PC-3 (cell line): ENCODE measurements around the gene CAMK1G. TPM values are rescaled to one million over a fixed set of nuclear protein-coding genes. Genes with fewer than 3 reads are reported as not detected.

Experiments
- ATAC-seq: fragments of 200-7000 bp; cut with Tn5 transposase; 2 replicates; pipeline ENCODE4 v1.9.1; 2020; ENCODE audit warnings: mild to moderate bottlenecking, moderate library complexity
- BruUV-seq: library from RNA; stranded (reverse); fragments of 400-500 nt; replicated peaks from 2 replicates; lab custom pipeline; 2021; lab: Mats Ljungman, UMichigan
- CTCF ChIA-PET: fragments of 300-600 bp; sonication (Branson Sonifier 250); formaldehyde crosslinking; loops from one replicate; lab custom pipeline; 2022; ENCODE audit warnings: antibody characterized with exemption; lab: Charles Lee
- POLR2A ChIA-PET: fragments of 300-600 bp; sonication (Branson Sonifier 250); formaldehyde crosslinking; loops from one replicate; lab custom pipeline; 2022; ENCODE audit warnings: antibody characterized with exemption; ENCODE audit not compliant: unreplicated experiment; lab: Charles Lee
- DNase-seq: peaks from one replicate; pipeline ENCODE4 v3.0.0-alpha.2; 2015
- H2AFZ ChIP-seq: fragments of 300-600 bp; sonication (generic); 2 replicates; pipeline ENCODE4 v1.6.0; 2016; ENCODE audit warnings: antibody characterized with exemption, low read length
- H3F3A ChIP-seq: fragments of 300-600 bp; sonication (generic); one replicate; pipeline ENCODE4 v1.6.0; 2017; ENCODE audit warnings: antibody characterized with exemption, low read length, control low read depth, mild to moderate bottlenecking; ENCODE audit not compliant: unreplicated experiment
- H3K27ac ChIP-seq: fragments of 300-600 bp; sonication (generic); 2 replicates; pipeline ENCODE4 v1.5.1; 2016; ENCODE audit warnings: mild to moderate bottlenecking, low read length
- H3K27me3 ChIP-seq: fragments of 300-600 bp; sonication (generic); 2 replicates; pipeline ENCODE4 v1.6.1; 2016; ENCODE audit warnings: low read length, mixed read lengths
- H3K36me3 ChIP-seq: fragments of 300-600 bp; sonication (generic); 2 replicates; pipeline ENCODE4 v1.6.1; 2016; ENCODE audit warnings: low read depth, mixed run types, low read length, mixed read lengths
- H3K4me1 ChIP-seq: fragments of 300-600 bp; sonication (generic); 2 replicates; pipeline ENCODE4 v1.5.1; 2016; ENCODE audit warnings: low read length; ENCODE audit not compliant: insufficient read depth
- H3K4me2 ChIP-seq: fragments of 300-600 bp; sonication (generic); 2 replicates; pipeline ENCODE4 v1.6.0; 2016; ENCODE audit warnings: low read length
- H3K4me3 ChIP-seq: fragments of 300-600 bp; sonication (generic); 2 replicates; pipeline ENCODE4 v1.5.1; 2016; ENCODE audit warnings: mild to moderate bottlenecking, low read length, mixed read lengths
- H3K79me2 ChIP-seq: fragments of 300-600 bp; sonication (generic); 2 replicates; pipeline ENCODE4 v1.6.1; 2017; ENCODE audit warnings: low read length, mixed read lengths
- H3K9ac ChIP-seq: fragments of 300-600 bp; sonication (generic); 2 replicates; pipeline ENCODE4 v1.6.0; 2016; ENCODE audit warnings: mild to moderate bottlenecking, low read length
- H3K9me2 ChIP-seq: fragments of 300-600 bp; sonication (generic); replicated peaks from 2 replicates; pipeline ENCODE4 v1.6.1; 2016; ENCODE audit warnings: mixed run types, low read length, mixed read lengths
- H3K9me3 ChIP-seq: fragments of 300-600 bp; sonication (generic); 2 replicates; pipeline ENCODE4 v1.6.1; 2016; ENCODE audit warnings: low read length, mixed read lengths
- H4K20me1 ChIP-seq: fragments of 300-600 bp; sonication (generic); 2 replicates; pipeline ENCODE4 v1.6.1; 2016; ENCODE audit warnings: low read length, mixed read lengths
- CTCF ChIP-seq: fragments of 300-600 bp; sonication (generic); conservative IDR thresholded peaks from 2 replicates; pipeline ENCODE4 v1.5.1; 2017; ENCODE audit warnings: antibody characterized with exemption, low read depth, mild to moderate bottlenecking, low read length
- EZH2 ChIP-seq: fragments of 300-600 bp; sonication (generic); IDR thresholded peaks from one replicate; pipeline ENCODE4 v1.6.1; 2017; ENCODE audit warnings: antibody characterized with exemption, mild to moderate bottlenecking, low read length; ENCODE audit not compliant: unreplicated experiment
- EZH2phosphoT487 ChIP-seq: fragments of 300-600 bp; sonication (generic); IDR thresholded peaks from 2 replicates; pipeline ENCODE4 v1.6.1; 2018; ENCODE audit warnings: mild to moderate bottlenecking, antibody characterized with exemption, low read length, borderline replicate concordance
- intact Hi-C: fragments of 100-400 bp; cut with micrococcal nuclease; formaldehyde crosslinking; loops from 2 replicates; pipeline ENCODE4 v1.9.0; 2023
- total RNA-seq: library from RNA; depleted of rRNA; stranded (reverse); fragments of >200 nt; gene quantifications from 2 replicates; pipeline ENCODE4 v1.2.3, GENCODE V29; 2014

The CAMK1G gene
- total RNA-seq, 1 experiment from 2014 or later = not detected

- CTCF ChIA-PET = no interaction called here
- no peaks in the 10 kb centered on the region for H3F3A ChIP-seq
- no peak overlapping the region for H3K9ac ChIP-seq
- no peaks in the 10 kb centered on the region for H3K9me3 ChIP-seq
- BruUV-seq = no TSS peak
- POLR2A ChIA-PET = no interaction called here
- peaks cover 9% of the 10 kb centered on the region; the same call in 1 of the 2 replicates for H3K4me1 ChIP-seq
- no peaks in the 10 kb centered on the region for H3K27me3 ChIP-seq
- no peak overlapping the region for H3K4me3 ChIP-seq
- ATAC-seq (no peak), DNase-seq (no peak)
- TF ChIP-seq EZH2phosphoT487 (no peak), CTCF (no peak), EZH2 (no peak)
- no peaks in the 10 kb centered on the region for H4K20me1 ChIP-seq
- H3K79me2 ChIP-seq = no peaks in the 10 kb centered on the region
- H3K4me2 ChIP-seq = no peak overlapping the region
- H2AFZ ChIP-seq = no peak overlapping the region
- intact Hi-C loops = no loop called here
- H3K36me3 ChIP-seq = no peaks in the 10 kb centered on the region
- H3K27ac ChIP-seq = no peak overlapping the region
- H3K9me2 ChIP-seq = no peaks in the 10 kb centered on the region
These were observed 33.0 kb upstream of the CAMK1G start for GRCh38 chr1:209550519-209550918.

GRCh38 chr1:209552406-209553264 is 30.9 kb upstream of the CAMK1G start:
- DNase-seq (no peak), ATAC-seq (no peak)
- Histone ChIP-seq H3K4me2 (no peak overlapping the region), H3K27ac (no peak overlapping the region), H4K20me1 (no peaks in the 10 kb centered on the region), H2AFZ (no peak overlapping the region), H3K9me2 (no peaks in the 10 kb centered on the region), H3K79me2 (no peaks in the 10 kb centered on the region), H3K4me3 (no peak overlapping the region), H3K36me3 (no peaks in the 10 kb centered on the region), H3K27me3 (no peaks in the 10 kb centered on the region), H3F3A (no peaks in the 10 kb centered on the region), H3K4me1 (peaks cover 6% of the 10 kb centered on the region; the same call in 1 of the 2 replicates), H3K9ac (no peak overlapping the region), H3K9me3 (no peaks in the 10 kb centered on the region)
- intact Hi-C loops = no loop called here
- POLR2A ChIA-PET = no interaction called here
- CTCF ChIA-PET = no interaction called here
- no peak for TF ChIP-seq EZH2phosphoT487
- TF ChIP-seq EZH2 = no peak
- no peak for TF ChIP-seq CTCF
- BruUV-seq = no TSS peak
